ENCODE measurements around the gene KMT5B. TPM values are rescaled to one million over a fixed set of nuclear protein-coding genes. Genes with fewer than 3 reads are reported as not detected.

The KMT5B gene
- total and polyA plus RNA-seq, 9 donors, result 25.5 to 59.1 (median 50.4) TPM

GRCh38 chr11:68143310-68143689 lies 69.8 kb downstream of the KMT5B start:
- H3K36me3 ChIP-seq, result no peaks in the 10 kb centered on the region
- H3K4me1 ChIP-seq (ENCODE audit: insufficient read depth), result peaks cover 8% of the 10 kb centered on the region
- 81 to 86% (median 84%) methylated on average over 4 of the region's 4 CpGs for WGBS, 3 donors
- no peak overlapping the region for H3K4me3 ChIP-seq
- no peak overlapping the region for H3K27ac ChIP-seq
- peak in 1 of 5 donors; percentile 12 for DNase-seq
- TF ChIP-seq POLR2A (IDR thresholded peaks at IDR 0.05) (no peak), CTCF (IDR thresholded peaks at IDR 0.05) (no peak)
- H3K27me3 ChIP-seq, result no peaks in the 10 kb centered on the region
- H3K9me3 ChIP-seq, result no peaks in the 10 kb centered on the region
- intact Hi-C loops (cut with DNase I), result no loop called here

GRCh38 chr11:68142441-68143309 lies 70.4 kb downstream of the KMT5B start:
- no peak overlapping the region for H3K4me3 ChIP-seq
- TF ChIP-seq CTCF (IDR thresholded peaks at IDR 0.05) (no peak), POLR2A (IDR thresholded peaks at IDR 0.05) (no peak), EP300 (IDR thresholded peaks at IDR 0.05) (no peak)
- H3K4me1 ChIP-seq (ENCODE audit: insufficient read depth), result peaks cover 8% of the 10 kb centered on the region
- WGBS, 3 donors, result 87 to 91% (median 90%) methylated on average over 14 to 16 of the region's 16 CpGs
- no peaks in the 10 kb centered on the region for H3K9me3 ChIP-seq
- peak in 1 of 5 donors; percentile 26 for DNase-seq
- intact Hi-C loops (cut with DNase I), result no loop called here
- no peak overlapping the region for H3K27ac ChIP-seq
- H3K36me3 ChIP-seq, result no peaks in the 10 kb centered on the region
- no peaks in the 10 kb centered on the region for H3K27me3 ChIP-seq

- DNase-seq, result no peak
- Histone ChIP-seq H3K9me3 (no peaks in the 10 kb centered on the region), H3K4me3 (no peak overlapping the region), H3K27ac (no peak overlapping the region), H3K36me3 (no peaks in the 10 kb centered on the region), H3K27me3 (no peaks in the 10 kb centered on the region), H3K4me1 (ENCODE audit: insufficient read depth) (peaks cover 5% of the 10 kb centered on the region)
- 92 to 96% (median 93%) methylated on average over 13 of the region's 13 CpGs for WGBS, 3 donors
- intact Hi-C loops (cut with DNase I), result no loop called here
- no peak for TF ChIP-seq EP300 (IDR thresholded peaks at IDR 0.05)
- TF ChIP-seq CTCF (IDR thresholded peaks at IDR 0.05), result no peak
- TF ChIP-seq POLR2A (IDR thresholded peaks at IDR 0.05), result no peak
These were observed 71.1 kb downstream of the KMT5B start for GRCh38 chr11:68142028-68142412.

GRCh38 chr11:68141246-68142027 lies 71.7 kb downstream of the KMT5B start:
- 84 to 90% (median 87%) methylated on average over 8 of the region's 8 CpGs for WGBS, 3 donors
- no peaks in the 10 kb centered on the region for H3K36me3 ChIP-seq
- H3K27ac ChIP-seq, result no peak overlapping the region
- no peaks in the 10 kb centered on the region for H3K9me3 ChIP-seq
- H3K4me1 ChIP-seq (ENCODE audit: insufficient read depth), result peaks cover 1% of the 10 kb centered on the region
- H3K27me3 ChIP-seq, result no peaks in the 10 kb centered on the region
- H3K4me3 ChIP-seq, result no peak overlapping the region
- TF ChIP-seq CTCF (IDR thresholded peaks at IDR 0.05) (no peak), POLR2A (IDR thresholded peaks at IDR 0.05) (no peak), EP300 (IDR thresholded peaks at IDR 0.05) (no peak)
- no peak for DNase-seq
- intact Hi-C loops (cut with DNase I), result no loop called here

Data from ovary (tissue), 9 donors.